VCaP (cell line): ENCODE data around the gene RTL1.

Source experiments
- H3K27ac ChIP-seq: fragments of 450-650 bp; 2 replicates; pipeline ENCODE4 v1.5.1; 2017
- CTCF ChIP-seq: fragments of 450-650 bp; conservative IDR thresholded peaks from 2 replicates; pipeline ENCODE4 v1.5.1; 2017; ENCODE audit warnings: mild to moderate bottlenecking, moderate library complexity

RTL1 gene

GRCh38 chr14:100865682-100866591 lies 37.6 kb downstream of the RTL1 start:
- no peak overlapping the region for H3K27ac ChIP-seq
- no peak for TF ChIP-seq CTCF

GRCh38 chr14:100864960-100865681 lies 38.4 kb downstream of the RTL1 start:
- no peak overlapping the region for H3K27ac ChIP-seq
- no peak for TF ChIP-seq CTCF

- H3K27ac ChIP-seq: no peak overlapping the region
- TF ChIP-seq CTCF: no peak
Measured at GRCh38 chr14:100864206-100864605, 39.3 kb downstream of the RTL1 start.

GRCh38 chr14:100862793-100863192 lies 40.7 kb downstream of the RTL1 start:
- TF ChIP-seq CTCF: no peak
- no peak overlapping the region for H3K27ac ChIP-seq

- no peak for TF ChIP-seq CTCF
- H3K27ac ChIP-seq: no peak overlapping the region
Measured at GRCh38 chr14:100862277-100862676, 41.2 kb downstream of the RTL1 start.

GRCh38 chr14:100861937-100862247 lies 41.6 kb downstream of the RTL1 start:
- H3K27ac ChIP-seq: no peak overlapping the region
- no peak for TF ChIP-seq CTCF

DNA sequence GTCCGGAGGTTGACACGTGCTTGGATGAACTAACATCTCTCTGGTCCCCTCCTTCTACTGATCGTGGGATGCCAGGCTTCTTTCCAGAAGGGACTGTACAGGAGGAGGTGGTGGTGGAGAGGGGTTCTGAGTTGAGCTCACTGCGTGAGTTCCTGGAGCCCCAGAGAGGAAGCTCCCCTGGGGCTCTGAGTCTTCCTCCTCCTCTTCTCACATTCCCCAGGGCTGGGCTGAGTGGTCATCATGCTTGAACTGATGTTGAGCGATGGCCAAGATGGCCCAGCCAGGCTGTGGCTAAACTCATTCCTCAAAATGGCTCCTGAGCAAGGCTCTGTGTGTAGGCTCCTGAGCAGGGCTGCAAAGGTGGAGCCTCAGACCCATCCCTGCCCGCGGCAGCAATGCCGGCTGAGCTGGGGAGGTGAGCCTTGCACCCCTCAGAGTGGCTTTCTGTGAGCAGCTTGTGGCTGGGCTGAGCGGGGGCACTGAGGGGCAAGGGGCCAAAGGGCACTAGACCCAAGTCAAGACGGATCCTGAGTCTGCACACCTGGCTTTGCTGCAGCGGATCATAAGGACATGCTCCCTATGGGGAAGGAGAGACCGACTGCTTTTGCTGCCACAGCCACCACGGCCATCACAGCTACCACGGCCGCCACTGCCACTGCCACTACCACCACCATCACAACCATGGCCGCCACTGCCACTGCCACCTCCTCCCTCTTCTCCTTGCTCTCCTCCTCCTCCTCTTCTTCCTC lies 42.2 kb downstream of the RTL1 start:
- TF ChIP-seq CTCF: no peak
- no peak overlapping the region for H3K27ac ChIP-seq
